ENCODE data around the gene ZNF276.

The ZNF276 gene

DNA sequence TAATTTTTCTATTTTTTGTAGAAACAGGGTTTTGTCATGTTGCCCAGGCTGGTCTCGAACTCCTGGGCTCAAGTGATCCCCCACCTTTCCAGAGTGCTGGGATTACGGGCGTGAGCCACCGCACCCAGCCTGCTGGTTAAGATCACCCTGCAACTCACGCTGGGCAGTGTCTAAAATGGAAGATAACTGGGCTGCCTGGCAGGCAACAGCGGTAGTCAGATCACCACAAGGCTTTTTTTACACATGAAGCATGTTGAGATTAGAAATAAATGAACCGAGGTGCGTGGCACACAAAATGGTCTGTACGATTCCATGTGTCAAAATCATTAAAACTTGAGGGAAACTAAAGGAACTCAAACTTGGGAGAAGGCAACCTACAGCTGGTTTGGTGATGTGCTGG, 26.7 kb downstream of the ZNF276 start:
- no peaks in the 10 kb centered on the region for H3K9me3 ChIP-seq (ENCODE audit: low read depth, low read length)
- TF ChIP-seq EZH2 (IDR thresholded peaks at IDR 0.05) (no peak), FOXP2 (optimal IDR thresholded peaks at IDR 0.05; ENCODE audit: control extremely low read depth, extremely low read length, insufficient read depth) (no peak), POLR2AphosphoS5 (IDR thresholded peaks at IDR 0.05; ENCODE audit: borderline replicate concordance, low read depth, low read length) (no peak)
- no peak overlapping the region for H3K4me3 ChIP-seq
- no peak overlapping the region for H3K27ac ChIP-seq
- no peak for DNase-seq (ENCODE audit: low read depth, low spot score)
- peaks cover 12% of the 10 kb centered on the region; the same call in 1 of the 2 replicates for H3K36me3 ChIP-seq (ENCODE audit: insufficient read depth, low read length)
- no peak overlapping the region for H3K9ac ChIP-seq (ENCODE audit: insufficient read length)

DNA sequence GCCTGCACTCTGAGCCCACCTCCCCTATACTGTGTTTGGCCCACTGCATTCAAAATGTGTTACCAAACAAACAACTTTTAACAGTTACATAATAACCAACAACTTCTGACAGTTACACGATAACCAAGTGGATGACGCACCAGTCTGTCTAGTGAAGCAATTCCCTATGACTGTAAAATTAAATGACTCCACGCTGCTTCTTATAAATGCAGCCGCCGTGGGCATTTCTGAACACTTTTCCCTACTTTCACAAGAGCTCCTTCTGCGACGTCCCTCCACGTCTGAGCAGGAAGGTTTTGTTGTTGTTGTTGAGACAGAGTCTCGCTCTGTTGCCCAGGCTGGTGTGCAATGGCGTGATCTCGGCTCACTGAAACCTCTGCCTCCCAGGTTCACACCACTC, 27.6 kb downstream of the ZNF276 start:
- TF ChIP-seq FOXP2 (optimal IDR thresholded peaks at IDR 0.05; ENCODE audit: control extremely low read depth, extremely low read length, insufficient read depth) (no peak), POLR2AphosphoS5 (IDR thresholded peaks at IDR 0.05; ENCODE audit: borderline replicate concordance, low read depth, low read length) (no peak), EZH2 (IDR thresholded peaks at IDR 0.05) (no peak)
- DNase-seq (ENCODE audit: low read depth, low spot score): no peak
- no peak overlapping the region for H3K4me3 ChIP-seq
- H3K9me3 ChIP-seq (ENCODE audit: low read depth, low read length): no peaks in the 10 kb centered on the region
- H3K9ac ChIP-seq (ENCODE audit: insufficient read length): no peak overlapping the region
- H3K36me3 ChIP-seq (ENCODE audit: insufficient read depth, low read length): peaks cover 12% of the 10 kb centered on the region; the same call in 1 of the 2 replicates
- H3K27ac ChIP-seq: no peak overlapping the region

DNA sequence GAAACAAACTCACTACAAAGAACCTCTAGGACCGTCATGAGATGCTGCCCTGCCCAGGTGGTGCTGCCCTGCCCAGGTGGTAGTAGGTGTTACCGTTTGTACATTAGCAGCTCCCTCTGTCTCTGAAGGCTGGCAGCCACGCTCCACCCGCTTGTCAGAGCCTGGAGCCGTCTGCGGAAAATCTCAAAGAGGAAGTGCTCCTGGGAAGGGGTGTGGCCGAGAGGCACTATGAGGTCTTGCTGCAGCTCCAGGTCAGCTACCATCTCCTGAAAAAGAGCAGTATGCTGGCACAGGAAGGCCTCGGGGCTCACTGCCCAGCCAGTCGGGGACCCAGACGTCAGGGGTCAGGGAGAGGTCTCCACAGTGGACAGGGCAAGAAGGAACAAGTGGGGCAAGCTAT, 28.3 kb downstream of the ZNF276 start:
- H3K27ac ChIP-seq: no peak overlapping the region
- DNase-seq (ENCODE audit: low read depth, low spot score): no peak
- TF ChIP-seq FOXP2 (optimal IDR thresholded peaks at IDR 0.05; ENCODE audit: control extremely low read depth, extremely low read length, insufficient read depth) (no peak), POLR2AphosphoS5 (IDR thresholded peaks at IDR 0.05; ENCODE audit: borderline replicate concordance, low read depth, low read length) (no peak), EZH2 (IDR thresholded peaks at IDR 0.05) (no peak)
- H3K4me3 ChIP-seq: no peak overlapping the region
- no peak overlapping the region for H3K9ac ChIP-seq (ENCODE audit: insufficient read length)
- H3K36me3 ChIP-seq (ENCODE audit: insufficient read depth, low read length): peaks cover 12% of the 10 kb centered on the region; the same call in 1 of the 2 replicates
- no peaks in the 10 kb centered on the region for H3K9me3 ChIP-seq (ENCODE audit: low read depth, low read length)

DNA sequence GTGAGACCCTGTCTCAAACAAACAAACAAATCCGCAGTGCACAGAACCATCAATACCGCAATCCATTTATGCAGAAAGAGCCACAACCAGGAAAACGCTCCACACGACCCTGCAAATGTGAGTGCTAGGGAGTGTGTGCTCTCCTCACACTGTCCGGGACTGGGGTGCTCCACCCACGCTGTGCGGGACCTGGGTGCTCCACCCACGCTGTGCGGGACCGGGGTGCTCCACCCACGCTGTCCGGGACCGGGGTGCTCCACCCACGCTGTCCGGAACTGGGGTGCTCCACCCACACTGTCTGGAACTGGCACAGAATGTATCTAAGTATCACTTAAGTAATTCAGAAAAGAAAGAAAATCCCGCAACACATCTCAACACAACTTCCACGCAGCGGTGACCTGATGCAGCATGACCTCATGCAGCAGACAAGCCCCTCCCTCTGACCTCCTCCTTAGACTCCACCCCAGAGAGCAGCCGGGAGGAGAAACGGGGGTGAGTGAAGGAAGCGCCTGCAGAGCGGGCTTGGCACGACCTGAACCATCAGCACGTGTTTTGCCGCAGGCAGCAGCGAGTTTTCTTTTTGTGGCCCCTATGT, 38.5 kb downstream of the ZNF276 start:
- peaks cover 18% of the 10 kb centered on the region; the same call in 1 of the 2 replicates for H3K36me3 ChIP-seq (ENCODE audit: insufficient read depth, low read length)
- DNase-seq (ENCODE audit: low read depth, low spot score): no peak

DNA sequence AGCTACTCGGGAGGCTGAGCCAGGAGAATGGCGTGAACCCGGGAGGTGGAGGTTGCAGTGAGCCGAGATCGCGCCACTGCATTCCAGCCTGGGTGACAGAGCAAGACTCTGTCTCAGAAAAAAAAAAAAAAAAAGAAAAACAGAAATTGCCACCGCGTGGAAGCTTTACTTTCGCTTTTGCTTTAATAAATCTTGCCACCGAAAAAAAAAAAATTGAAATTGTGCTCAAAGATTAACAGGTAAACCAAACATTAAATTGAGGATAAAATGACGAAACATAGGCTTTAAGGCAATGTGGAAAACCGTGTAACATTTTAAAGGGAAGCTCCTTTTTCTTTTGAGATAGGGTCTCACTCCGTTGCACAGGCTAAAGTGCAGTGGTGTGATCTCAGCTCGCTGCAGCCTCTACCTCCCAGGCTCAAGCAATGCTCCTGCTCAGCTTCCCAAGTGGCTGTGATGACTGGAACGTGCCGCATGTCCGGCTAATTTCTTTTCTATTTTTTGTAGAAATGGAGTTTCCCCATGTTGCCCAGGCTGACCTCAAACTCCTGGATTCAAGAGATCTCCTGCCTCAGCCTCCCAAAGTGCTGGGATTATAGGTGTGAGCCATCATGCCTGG, 40.1 kb downstream of the ZNF276 start:
- no peak overlapping the region for H3K9ac ChIP-seq (ENCODE audit: insufficient read length)
- no peak overlapping the region for H3K4me3 ChIP-seq
- no peak overlapping the region for H3K27ac ChIP-seq
- H3K9me3 ChIP-seq (ENCODE audit: low read depth, low read length): no peaks in the 10 kb centered on the region
- TF ChIP-seq EZH2 (IDR thresholded peaks at IDR 0.05) (no peak), POLR2AphosphoS5 (IDR thresholded peaks at IDR 0.05; ENCODE audit: borderline replicate concordance, low read depth, low read length) (no peak), FOXP2 (optimal IDR thresholded peaks at IDR 0.05; ENCODE audit: control extremely low read depth, extremely low read length, insufficient read depth) (no peak)
- peaks cover 18% of the 10 kb centered on the region; the same call in 1 of the 2 replicates for H3K36me3 ChIP-seq (ENCODE audit: insufficient read depth, low read length)
- DNase-seq (ENCODE audit: low read depth, low spot score): no peak

More for the DNA sequence above, 38.5 kb downstream of the ZNF276 start:
- H3K9me3 ChIP-seq (ENCODE audit: low read depth, low read length): no peaks in the 10 kb centered on the region
- no peak overlapping the region for H3K27ac ChIP-seq
- no peak overlapping the region for H3K9ac ChIP-seq (ENCODE audit: insufficient read length)
- TF ChIP-seq EZH2 (IDR thresholded peaks at IDR 0.05): no peak
- TF ChIP-seq FOXP2 (optimal IDR thresholded peaks at IDR 0.05; ENCODE audit: control extremely low read depth, extremely low read length, insufficient read depth): no peak
- TF ChIP-seq POLR2AphosphoS5 (IDR thresholded peaks at IDR 0.05; ENCODE audit: borderline replicate concordance, low read depth, low read length): no peak
- H3K4me3 ChIP-seq: no peak overlapping the region

DNA sequence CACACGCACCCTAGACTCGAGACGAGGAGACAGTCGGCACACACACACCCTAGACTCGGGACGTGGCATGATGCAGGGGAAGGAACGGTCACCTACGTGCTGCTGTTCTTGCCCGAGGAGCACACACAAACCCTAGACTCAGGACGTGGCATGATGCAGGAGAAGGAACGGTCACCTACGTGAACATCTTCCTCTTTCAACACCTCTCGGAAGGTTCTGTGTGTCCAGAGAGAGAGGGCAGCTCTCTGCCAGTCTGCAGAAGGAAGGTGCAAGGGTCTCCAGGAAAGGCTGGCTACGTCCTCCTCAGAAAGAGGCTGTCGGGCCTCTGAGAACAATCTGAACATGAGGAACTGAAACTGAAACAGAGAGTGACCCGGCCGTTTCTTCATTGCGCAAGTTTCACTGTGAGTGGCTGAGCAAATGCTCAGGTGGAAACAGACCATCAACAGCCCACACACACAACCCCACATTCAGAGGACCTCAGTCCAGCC, 43.4 kb downstream of the ZNF276 start:
- TF ChIP-seq FOXP2 (optimal IDR thresholded peaks at IDR 0.05; ENCODE audit: control extremely low read depth, extremely low read length, insufficient read depth): no peak
- no peak for TF ChIP-seq POLR2AphosphoS5 (IDR thresholded peaks at IDR 0.05; ENCODE audit: borderline replicate concordance, low read depth, low read length)
- no peak for TF ChIP-seq EZH2 (IDR thresholded peaks at IDR 0.05)
- H3K9ac ChIP-seq (ENCODE audit: insufficient read length): no peak overlapping the region
- H3K4me3 ChIP-seq: no peak overlapping the region
- H3K27ac ChIP-seq: no peak overlapping the region
- no peak for DNase-seq (ENCODE audit: low read depth, low spot score)
- no peaks in the 10 kb centered on the region for H3K9me3 ChIP-seq (ENCODE audit: low read depth, low read length)
- H3K36me3 ChIP-seq (ENCODE audit: insufficient read depth, low read length): peaks cover 26% of the 10 kb centered on the region; the same call in 1 of the 2 replicates

DNA sequence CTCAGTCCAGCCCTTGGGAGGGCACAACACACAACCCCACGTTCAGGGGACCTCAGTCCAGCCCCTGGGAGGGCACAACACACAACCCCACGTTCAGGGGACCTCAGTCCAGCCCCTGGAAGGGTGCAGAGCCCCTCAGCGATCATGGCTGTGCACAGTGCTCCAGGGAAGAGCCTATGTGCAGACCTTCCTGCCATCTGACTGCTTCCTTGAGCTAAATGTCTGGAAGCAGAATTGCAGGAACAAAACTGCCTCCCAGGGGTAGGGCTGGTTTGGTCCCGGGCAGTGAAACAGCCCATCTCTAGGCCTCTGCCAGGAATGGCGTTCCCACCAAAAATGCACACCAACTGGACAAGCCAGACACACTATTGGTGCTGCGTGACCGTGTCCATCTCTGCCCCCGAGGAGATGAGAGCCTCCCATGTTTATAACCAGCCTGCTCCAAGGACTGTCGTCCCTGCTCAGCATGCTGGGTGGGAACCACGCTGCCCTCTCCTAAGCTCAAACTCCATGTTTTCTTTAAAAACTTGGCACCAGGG, 44.0 kb downstream of the ZNF276 start:
- H3K9ac ChIP-seq (ENCODE audit: insufficient read length): no peak overlapping the region
- TF ChIP-seq FOXP2 (optimal IDR thresholded peaks at IDR 0.05; ENCODE audit: control extremely low read depth, extremely low read length, insufficient read depth) (no peak), POLR2AphosphoS5 (IDR thresholded peaks at IDR 0.05; ENCODE audit: borderline replicate concordance, low read depth, low read length) (no peak), EZH2 (IDR thresholded peaks at IDR 0.05) (no peak)
- DNase-seq (ENCODE audit: low read depth, low spot score): no peak
- H3K36me3 ChIP-seq (ENCODE audit: insufficient read depth, low read length): peaks cover 31% of the 10 kb centered on the region; the same call in 1 of the 2 replicates
- H3K27ac ChIP-seq: no peak overlapping the region
- no peaks in the 10 kb centered on the region for H3K9me3 ChIP-seq (ENCODE audit: low read depth, low read length)
- H3K4me3 ChIP-seq: no peak overlapping the region

DNA sequence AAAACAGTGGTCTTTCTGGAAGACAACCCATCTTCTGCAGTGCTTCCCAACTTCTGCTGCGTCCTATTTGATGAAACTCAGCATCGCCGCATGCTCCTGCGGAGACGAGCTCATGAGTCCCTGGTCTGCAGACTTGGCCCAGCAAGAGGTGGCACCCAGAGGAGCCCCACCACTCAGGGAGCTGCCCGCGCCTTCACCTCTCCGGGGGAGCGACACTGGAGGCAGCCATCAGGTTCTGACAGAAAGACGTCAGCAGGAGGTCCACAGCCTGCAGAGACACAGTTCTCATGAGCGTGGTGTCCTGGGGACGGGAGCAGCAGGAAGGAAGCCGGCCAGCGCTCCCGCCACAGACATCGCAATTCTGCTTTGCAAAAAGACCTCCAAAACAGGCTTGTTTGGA, 49.0 kb downstream of the ZNF276 start:
- H3K27ac ChIP-seq: no peak overlapping the region
- no peak overlapping the region for H3K4me3 ChIP-seq
- no peaks in the 10 kb centered on the region for H3K9me3 ChIP-seq (ENCODE audit: low read depth, low read length)
- H3K9ac ChIP-seq (ENCODE audit: insufficient read length): no peak overlapping the region
- TF ChIP-seq POLR2AphosphoS5 (IDR thresholded peaks at IDR 0.05; ENCODE audit: borderline replicate concordance, low read depth, low read length) (no peak), FOXP2 (optimal IDR thresholded peaks at IDR 0.05; ENCODE audit: control extremely low read depth, extremely low read length, insufficient read depth) (no peak), EZH2 (IDR thresholded peaks at IDR 0.05) (no peak)
- no peak for DNase-seq (ENCODE audit: low read depth, low spot score)
- H3K36me3 ChIP-seq (ENCODE audit: insufficient read depth, low read length): peaks cover 34% of the 10 kb centered on the region; the same call in 1 of the 2 replicates
